Liver (tissue), 9 donors: Measurements from ENCODE around the gene RAB3GAP2. TPM values are rescaled to one million over a fixed set of nuclear protein-coding genes. Genes with fewer than 3 reads are reported as not detected.

Experiments
- DNase-seq: peaks from one replicate; pipeline ENCODE4 v3.0.0-alpha.2; 2017; ENCODE audit warnings: low spot score
- H3K27ac ChIP-seq, 2 donors: one replicate each; pipeline ENCODE4 v1.7.0; 2013; ENCODE audit warnings: inconsistent platforms in 2 of 2, low read length in 2 of 2, control low read depth in 1 of 2, low read depth in 1 of 2, mild to moderate bottlenecking in 1 of 2
- H3K27me3 ChIP-seq, 4 donors: one replicate each; pipeline versions ENCODE4 v1.6.1 to v1.7.0; 2013; ENCODE audit warnings: low read length in 3 of 4, inconsistent platforms in 1 of 4, mild to moderate bottlenecking in 1 of 4, moderate library complexity in 1 of 4; ENCODE audit not compliant: control insufficient read depth in 4 of 4, insufficient read depth in 4 of 4
- H3K36me3 ChIP-seq, 4 donors: one replicate each; pipeline versions ENCODE4 v1.6.1 to v1.7.0; 2013; ENCODE audit warnings: low read length in 3 of 4, mild to moderate bottlenecking in 3 of 4, low read depth in 1 of 4, moderate library complexity in 1 of 4; ENCODE audit not compliant: control insufficient read depth in 4 of 4, insufficient read depth in 3 of 4
- H3K4me1 ChIP-seq, 4 donors: one replicate each; pipeline versions ENCODE4 v1.6.1 to v1.7.0; 2013; ENCODE audit warnings: low read length in 3 of 4, mild to moderate bottlenecking in 3 of 4, moderate library complexity in 1 of 4; ENCODE audit not compliant: control insufficient read depth in 4 of 4, insufficient read depth in 4 of 4
- H3K4me3 ChIP-seq, 3 donors: one replicate each; pipeline versions ENCODE4 v1.6.1 to v1.7.0; 2013; ENCODE audit warnings: low read length in 3 of 3, control low read depth in 1 of 3, low read depth in 1 of 3, mild to moderate bottlenecking in 1 of 3
- H3K9ac ChIP-seq, 2 donors: one replicate each; pipeline ENCODE4 v1.7.0; 2013; ENCODE audit warnings: low read length in 2 of 2, mild to moderate bottlenecking in 2 of 2, moderate library complexity in 2 of 2, control low read depth in 1 of 2, low read depth in 1 of 2
- H3K9me3 ChIP-seq, 4 donors: one replicate each; pipeline versions ENCODE4 v1.6.1 to v1.7.0; 2013; ENCODE audit warnings: low read length in 3 of 4; ENCODE audit not compliant: control insufficient read depth in 4 of 4
- ATF3 ChIP-seq: IDR thresholded peaks from 2 replicates; pipeline ENCODE4 v1.6.1; 2016; ENCODE audit warnings: antibody characterized with exemption
- EGR1 ChIP-seq, 2 donors: IDR thresholded peaks; 2 replicates each; pipeline ENCODE4 v1.6.1; 2016 to 2018; ENCODE audit warnings: antibody characterized with exemption in 2 of 2, low read depth in 2 of 2
- FOXA1 ChIP-seq: IDR thresholded peaks from 2 replicates; pipeline ENCODE4 v1.6.1; 2016; ENCODE audit warnings: antibody characterized with exemption
- FOXA2 ChIP-seq: IDR thresholded peaks from 2 replicates; pipeline ENCODE4 v1.6.1; 2016; ENCODE audit warnings: antibody characterized with exemption
- GABPA ChIP-seq, 2 donors: IDR thresholded peaks in 1 of 2; conservative IDR thresholded peaks in 1 of 2; 2 replicates each; pipeline ENCODE4 v1.6.1; 2016; ENCODE audit warnings: antibody characterized with exemption in 2 of 2, mild to moderate bottlenecking in 1 of 2, moderate library complexity in 1 of 2
- HNF4A ChIP-seq, 2 donors: conservative IDR thresholded peaks; 2 replicates each; pipeline ENCODE4 v1.6.1; 2016; ENCODE audit warnings: antibody characterized with exemption in 2 of 2, mild to moderate bottlenecking in 2 of 2
- HNF4G ChIP-seq: IDR thresholded peaks from 2 replicates; pipeline ENCODE4 v1.6.1; 2016; ENCODE audit warnings: antibody characterized with exemption
- JUND ChIP-seq, 2 donors: IDR thresholded peaks; 2 replicates each; pipeline ENCODE4 v1.6.1; 2016; ENCODE audit warnings: antibody characterized with exemption in 2 of 2
- NR2F2 ChIP-seq: IDR thresholded peaks from 2 replicates; pipeline ENCODE4 v1.6.1; 2016; ENCODE audit warnings: antibody characterized with exemption
- RAD21 ChIP-seq, 2 donors: IDR thresholded peaks; 2 replicates each; pipeline ENCODE4 v1.6.1; 2016; ENCODE audit warnings: antibody characterized with exemption in 2 of 2, mild to moderate bottlenecking in 2 of 2
- REST ChIP-seq: IDR thresholded peaks from 2 replicates; pipeline ENCODE4 v1.6.1; 2016; ENCODE audit warnings: antibody characterized with exemption, mild to moderate bottlenecking
- RXRA ChIP-seq, 2 donors: IDR thresholded peaks; 2 replicates each; pipeline ENCODE4 v1.6.1; 2017 to 2018; ENCODE audit warnings: antibody characterized with exemption in 2 of 2, mild to moderate bottlenecking in 1 of 2
- SP1 ChIP-seq: IDR thresholded peaks from 2 replicates; pipeline ENCODE4 v1.6.1; 2018; ENCODE audit warnings: antibody characterized with exemption, mild to moderate bottlenecking
- TAF1 ChIP-seq: conservative IDR thresholded peaks from 2 replicates; pipeline ENCODE4 v1.6.1; 2016; ENCODE audit warnings: antibody characterized with exemption, mild to moderate bottlenecking
- YY1 ChIP-seq: IDR thresholded peaks from 2 replicates; pipeline ENCODE4 v1.6.1; 2016; ENCODE audit warnings: antibody characterized with exemption, mild to moderate bottlenecking
- WGBS: extraction: QIAGEN DNeasy Blood & Tissue Kit; methylation state at CpG from one replicate; pipeline ENCODE4 v1.1.7; 2013; 5-methylcytosine and 5-hydroxymethylcytosine counted together
- polyA plus RNA-seq, 2 donors: library from polyadenylated mRNA; stranded (reverse) in 1 of 2; unstranded in 1 of 2; fragments of 200-250 nt in 1 of 2; fragments of >200 nt in 1 of 2; fragmentation: Nextera tagmentation in 1 of 2; extraction: Ambion mirVana in 1 of 2; gene quantifications; one replicate each; pipeline versions ENCODE4 v1.2.1 to v1.2.3, GENCODE V29; 2013 to 2015
- total RNA-seq, 2 donors: library from RNA; depleted of rRNA; stranded (reverse); fragments of >200 nt; gene quantifications; one replicate each; pipeline ENCODE4 v1.2.3, GENCODE V29; 2014
- donor health status: healthy.
- donor health status: healthy.
- donor health status: healthy.
- donor health status: healthy.
- donor health status: healthy.

The RAB3GAP2 gene
- total and polyA plus RNA-seq, 4 donors = 5.3 to 24.0 (median 11.4) TPM

- Histone ChIP-seq H3K9me3 (no peaks in the 10 kb centered on the region), H3K9ac (no peak overlapping the region), H3K27me3 (no peaks in the 10 kb centered on the region), H3K4me1 (peaks cover 0 to 1% (median 0%) of the 10 kb centered on the region in 4 donors), H3K4me3 (no peak overlapping the region), H3K27ac (no peak overlapping the region), H3K36me3 (peaks cover 0 to 6% (median 3%) of the 10 kb centered on the region in 4 donors)
- WGBS = 81% methylated on average over 4 of the region's 4 CpGs
- TF ChIP-seq TAF1 = no peak
- no peak for TF ChIP-seq REST
- no peak for TF ChIP-seq FOXA1
- TF ChIP-seq ATF3 = no peak
- no peak for TF ChIP-seq HNF4A (conservative IDR thresholded peaks at IDR 0.05)
- TF ChIP-seq GABPA (IDR thresholded peaks at IDR 0.05 in 1 of 2, conservative IDR thresholded peaks at IDR 0.05 in 1 of 2) = no peak
- DNase-seq = no peak
Measured at GRCh38 chr1:220227393-220227792, 44.9 kb downstream of the RAB3GAP2 start.

GRCh38 chr1:220226752-220227151 is 45.5 kb downstream of the RAB3GAP2 start:
- Histone ChIP-seq H3K9ac (no peak overlapping the region), H3K4me1 (peaks cover 0 to 1% (median 0%) of the 10 kb centered on the region in 4 donors), H3K9me3 (no peaks in the 10 kb centered on the region), H3K27me3 (no peaks in the 10 kb centered on the region), H3K36me3 (peaks cover 0 to 5% (median 2%) of the 10 kb centered on the region in 4 donors), H3K27ac (no peak overlapping the region), H3K4me3 (no peak overlapping the region)
- 83% methylated on average over 3 of the region's 3 CpGs for WGBS
- TF ChIP-seq GABPA (IDR thresholded peaks at IDR 0.05 in 1 of 2, conservative IDR thresholded peaks at IDR 0.05 in 1 of 2) (no peak), YY1 (no peak), RXRA (IDR thresholded peaks at IDR 0.05) (no peak), ATF3 (no peak), RAD21 (IDR thresholded peaks at IDR 0.05) (no peak), REST (no peak), EGR1 (IDR thresholded peaks at IDR 0.05; ENCODE audit: low read depth in 2 of 2) (no peak), HNF4G (no peak), HNF4A (conservative IDR thresholded peaks at IDR 0.05) (no peak), NR2F2 (no peak), JUND (IDR thresholded peaks at IDR 0.05) (no peak), SP1 (no peak), FOXA2 (no peak), FOXA1 (no peak)
- DNase-seq = no peak
